Measurements from ENCODE around the gene HNMT. TPM values are rescaled to one million over a fixed set of nuclear protein-coding genes. Genes with fewer than 3 reads are reported as not detected.

The HNMT gene
- polyA plus RNA-seq, 1 of the 3 experiments (the other 2 are of a cell fraction), result 1.8 TPM

DNA sequence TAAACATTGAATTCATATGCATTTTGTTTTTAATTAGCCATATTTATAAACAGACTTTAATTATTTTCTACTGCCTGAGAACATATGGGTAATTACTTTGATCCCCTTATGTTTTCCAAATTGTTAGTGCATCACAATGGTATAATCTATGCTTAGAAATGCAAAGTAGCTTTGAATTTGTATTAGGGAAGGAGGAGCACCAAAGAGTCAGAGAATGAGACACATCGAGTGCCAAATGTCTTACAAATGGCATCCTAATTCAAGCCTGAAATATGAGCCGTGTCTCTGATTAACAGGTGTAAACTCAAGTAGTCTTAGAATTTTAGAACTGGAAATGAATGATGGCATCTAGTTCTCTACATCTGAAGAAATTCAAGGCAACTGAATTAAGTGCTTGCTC is 8.7 kb upstream of the HNMT start:
- Histone ChIP-seq H3K27ac (ENCODE audit: low read depth in 2 of 2, low read length in 1 of 2) (no peak overlapping the region), H4K20me1 (ENCODE audit: insufficient read depth) (no peaks in the 10 kb centered on the region), H3K4me3 (ENCODE audit: low read depth in 2 of 2, low read length in 1 of 2) (no peak overlapping the region), H3K36me3 (replicated peaks in 1 of 2; ENCODE audit: control insufficient read depth in 1 of 2, insufficient read depth in 2 of 2, low read length in 1 of 2) (no peaks in the 10 kb centered on the region), H3F3A (replicated peaks; ENCODE audit: insufficient read depth) (no peaks in the 10 kb centered on the region), H3K9ac (no peak overlapping the region), H3K4me1 (ENCODE audit: control insufficient read depth in 1 of 2, insufficient read depth in 2 of 2, low read depth in 1 of 2, low read length in 1 of 2) (no peaks in the 10 kb centered on the region), H3K9me3 (no peaks in the 10 kb centered on the region), H3K4me2 (no peak overlapping the region), H3K9me2 (no peaks in the 10 kb centered on the region), H3K27me3 (ENCODE audit: insufficient read depth) (no peaks in the 10 kb centered on the region), H3K79me2 (ENCODE audit: insufficient read depth) (no peaks in the 10 kb centered on the region), H2AFZ (ENCODE audit: low read depth) (no peak overlapping the region)
- no peak for TF ChIP-seq FOSL2 (IDR thresholded peaks at IDR 0.05; ENCODE audit: borderline replicate concordance, low read depth)
- TF ChIP-seq, protein P1, sequence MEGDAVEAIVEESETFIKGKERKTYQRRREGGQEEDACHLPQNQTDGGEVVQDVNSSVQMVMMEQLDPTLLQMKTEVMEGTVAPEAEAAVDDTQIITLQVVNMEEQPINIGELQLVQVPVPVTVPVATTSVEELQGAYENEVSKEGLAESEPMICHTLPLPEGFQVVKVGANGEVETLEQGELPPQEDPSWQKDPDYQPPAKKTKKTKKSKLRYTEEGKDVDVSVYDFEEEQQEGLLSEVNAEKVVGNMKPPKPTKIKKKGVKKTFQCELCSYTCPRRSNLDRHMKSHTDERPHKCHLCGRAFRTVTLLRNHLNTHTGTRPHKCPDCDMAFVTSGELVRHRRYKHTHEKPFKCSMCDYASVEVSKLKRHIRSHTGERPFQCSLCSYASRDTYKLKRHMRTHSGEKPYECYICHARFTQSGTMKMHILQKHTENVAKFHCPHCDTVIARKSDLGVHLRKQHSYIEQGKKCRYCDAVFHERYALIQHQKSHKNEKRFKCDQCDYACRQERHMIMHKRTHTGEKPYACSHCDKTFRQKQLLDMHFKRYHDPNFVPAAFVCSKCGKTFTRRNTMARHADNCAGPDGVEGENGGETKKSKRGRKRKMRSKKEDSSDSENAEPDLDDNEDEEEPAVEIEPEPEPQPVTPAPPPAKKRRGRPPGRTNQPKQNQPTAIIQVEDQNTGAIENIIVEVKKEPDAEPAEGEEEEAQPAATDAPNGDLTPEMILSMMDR (IDR thresholded peaks at IDR 0.05), result no peak
- no peak for TF ChIP-seq TCF12 (IDR thresholded peaks at IDR 0.05)
- no peak for TF ChIP-seq POLR2AphosphoS5 (IDR thresholded peaks at IDR 0.05; ENCODE audit: low read depth, low read length)
- TF ChIP-seq SMC3 (IDR thresholded peaks at IDR 0.05; ENCODE audit: low read depth, low read length), result no peak
- no peak for TF ChIP-seq EZH2phosphoT487 (IDR thresholded peaks at IDR 0.05; ENCODE audit: borderline replicate concordance, low read depth)
- no peak for TF ChIP-seq JUND (IDR thresholded peaks at IDR 0.05)
- no peak for TF ChIP-seq TEAD4 (IDR thresholded peaks at IDR 0.05; ENCODE audit: borderline replicate concordance, insufficient read depth)
- TF ChIP-seq, protein P2, sequence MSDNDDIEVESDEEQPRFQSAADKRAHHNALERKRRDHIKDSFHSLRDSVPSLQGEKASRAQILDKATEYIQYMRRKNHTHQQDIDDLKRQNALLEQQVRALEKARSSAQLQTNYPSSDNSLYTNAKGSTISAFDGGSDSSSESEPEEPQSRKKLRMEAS (IDR thresholded peaks at IDR 0.05; ENCODE audit: low read depth), result no peak
- DNase-seq, result no peak
- ChIA-PET POLR2A (no interaction called here), CTCF (interaction anchor here (1.5 kb wide), 1 partner anchor 11 kb away, joined by 4 read pairs; no protein-coding TSS in a partner anchor)
- WGBS (ENCODE audit: low lambda C conversion rate), result 91% methylated on average over 2 of the region's 2 CpGs

DNA sequence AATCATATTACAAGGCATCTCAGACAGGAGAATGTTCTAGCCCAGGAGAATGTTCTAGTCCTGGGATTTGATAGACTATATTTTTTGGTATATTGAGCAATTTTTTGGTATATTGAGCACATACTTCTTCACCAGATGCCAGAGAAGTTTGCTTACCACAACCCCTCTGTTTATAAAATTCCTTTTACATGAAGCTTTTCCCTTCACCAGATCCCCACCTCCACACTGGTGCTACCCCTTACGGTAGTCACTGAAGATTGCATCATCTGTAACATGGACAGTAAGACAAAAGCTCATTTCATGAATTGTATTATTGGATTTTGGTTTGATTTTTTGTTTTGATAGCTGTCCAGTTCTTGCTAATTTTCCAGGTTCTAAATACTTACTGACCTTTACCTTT is 7.2 kb upstream of the HNMT start:
- no peak overlapping the region for H3K9ac ChIP-seq
- TF ChIP-seq, protein P1 (IDR thresholded peaks at IDR 0.05), result no peak
- TF ChIP-seq, protein P3, sequence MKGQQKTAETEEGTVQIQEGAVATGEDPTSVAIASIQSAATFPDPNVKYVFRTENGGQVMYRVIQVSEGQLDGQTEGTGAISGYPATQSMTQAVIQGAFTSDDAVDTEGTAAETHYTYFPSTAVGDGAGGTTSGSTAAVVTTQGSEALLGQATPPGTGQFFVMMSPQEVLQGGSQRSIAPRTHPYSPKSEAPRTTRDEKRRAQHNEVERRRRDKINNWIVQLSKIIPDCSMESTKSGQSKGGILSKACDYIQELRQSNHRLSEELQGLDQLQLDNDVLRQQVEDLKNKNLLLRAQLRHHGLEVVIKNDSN (IDR thresholded peaks at IDR 0.05; ENCODE audit: borderline replicate concordance, low read depth), result no peak
- TF ChIP-seq JUND (IDR thresholded peaks at IDR 0.05) (no peak), MXI1 (IDR thresholded peaks at IDR 0.05; ENCODE audit: low read depth, low read length) (no peak), GABPA (IDR thresholded peaks at IDR 0.05; ENCODE audit: low read depth) (no peak), FOXJ3 (CRISPR knock-in tag; IDR thresholded peaks at IDR 0.05) (no peak), POLR2AphosphoS5 (IDR thresholded peaks at IDR 0.05; ENCODE audit: low read depth, low read length) (no peak), ELF1 (IDR thresholded peaks at IDR 0.05) (no peak), YY1 (IDR thresholded peaks at IDR 0.05; ENCODE audit: low read depth) (no peak), CHD2 (IDR thresholded peaks at IDR 0.05; ENCODE audit: low read length, partially characterized antibody) (no peak), NFIC (IDR thresholded peaks at IDR 0.05; ENCODE audit: borderline replicate concordance) (no peak), SIN3A (IDR thresholded peaks at IDR 0.05; ENCODE audit: borderline replicate concordance, low read depth, low read length) (no peak)
- TF ChIP-seq, protein P4, sequence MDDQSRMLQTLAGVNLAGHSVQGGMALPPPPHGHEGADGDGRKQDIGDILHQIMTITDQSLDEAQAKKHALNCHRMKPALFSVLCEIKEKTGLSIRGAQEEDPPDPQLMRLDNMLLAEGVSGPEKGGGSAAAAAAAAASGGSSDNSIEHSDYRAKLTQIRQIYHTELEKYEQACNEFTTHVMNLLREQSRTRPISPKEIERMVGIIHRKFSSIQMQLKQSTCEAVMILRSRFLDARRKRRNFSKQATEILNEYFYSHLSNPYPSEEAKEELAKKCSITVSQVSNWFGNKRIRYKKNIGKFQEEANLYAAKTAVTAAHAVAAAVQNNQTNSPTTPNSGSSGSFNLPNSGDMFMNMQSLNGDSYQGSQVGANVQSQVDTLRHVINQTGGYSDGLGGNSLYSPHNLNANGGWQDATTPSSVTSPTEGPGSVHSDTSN (IDR thresholded peaks at IDR 0.05), result no peak
- TF ChIP-seq, protein P2 (IDR thresholded peaks at IDR 0.05; ENCODE audit: low read depth), result no peak
- TF ChIP-seq, protein P5, sequence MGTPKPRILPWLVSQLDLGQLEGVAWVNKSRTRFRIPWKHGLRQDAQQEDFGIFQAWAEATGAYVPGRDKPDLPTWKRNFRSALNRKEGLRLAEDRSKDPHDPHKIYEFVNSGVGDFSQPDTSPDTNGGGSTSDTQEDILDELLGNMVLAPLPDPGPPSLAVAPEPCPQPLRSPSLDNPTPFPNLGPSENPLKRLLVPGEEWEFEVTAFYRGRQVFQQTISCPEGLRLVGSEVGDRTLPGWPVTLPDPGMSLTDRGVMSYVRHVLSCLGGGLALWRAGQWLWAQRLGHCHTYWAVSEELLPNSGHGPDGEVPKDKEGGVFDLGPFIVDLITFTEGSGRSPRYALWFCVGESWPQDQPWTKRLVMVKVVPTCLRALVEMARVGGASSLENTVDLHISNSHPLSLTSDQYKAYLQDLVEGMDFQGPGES (IDR thresholded peaks at IDR 0.05; ENCODE audit: low read depth, low read length), result no peak

More for the DNA sequence above, 7.2 kb upstream of the HNMT start:
- Histone ChIP-seq H3K4me3 (ENCODE audit: low read depth in 2 of 2, low read length in 1 of 2) (no peak overlapping the region), H2AFZ (ENCODE audit: low read depth) (no peak overlapping the region), H3K36me3 (replicated peaks in 1 of 2; ENCODE audit: control insufficient read depth in 1 of 2, insufficient read depth in 2 of 2, low read length in 1 of 2) (no peaks in the 10 kb centered on the region), H3K79me2 (ENCODE audit: insufficient read depth) (no peaks in the 10 kb centered on the region), H3K27ac (ENCODE audit: low read depth in 2 of 2, low read length in 1 of 2) (no peak overlapping the region), H3K27me3 (ENCODE audit: insufficient read depth) (no peaks in the 10 kb centered on the region), H3F3A (replicated peaks; ENCODE audit: insufficient read depth) (no peaks in the 10 kb centered on the region), H3K4me1 (ENCODE audit: control insufficient read depth in 1 of 2, insufficient read depth in 2 of 2, low read depth in 1 of 2, low read length in 1 of 2) (no peaks in the 10 kb centered on the region), H4K20me1 (ENCODE audit: insufficient read depth) (no peaks in the 10 kb centered on the region), H3K4me2 (no peak overlapping the region), H3K9me3 (no peaks in the 10 kb centered on the region), H3K9me2 (no peaks in the 10 kb centered on the region)
- no peak for DNase-seq
- WGBS (ENCODE audit: low lambda C conversion rate), result 68% methylated on average over 1 of the region's 1 CpG
- ChIA-PET POLR2A (no interaction called here), CTCF (interaction anchor here (1.8 to 1.9 kb wide), 2 partner anchors 9 to 11 kb away, joined by 4 to 8 read pairs; no protein-coding TSS in a partner anchor)

Data from SK-N-SH (cell line).